GM04503 (cell line): ENCODE results near the gene IFNA7.
"Not testable (repeated sequence)": the region's sequence is repeated elsewhere in the genome, so short reads cannot be mapped to it uniquely, and the experiment has no call there.

Experiments
- DNase-seq: peaks from one replicate; pipeline ENCODE4 v3.0.0-alpha.2; 2012; ENCODE audit warnings: low read depth

IFNA7 gene

DNA sequence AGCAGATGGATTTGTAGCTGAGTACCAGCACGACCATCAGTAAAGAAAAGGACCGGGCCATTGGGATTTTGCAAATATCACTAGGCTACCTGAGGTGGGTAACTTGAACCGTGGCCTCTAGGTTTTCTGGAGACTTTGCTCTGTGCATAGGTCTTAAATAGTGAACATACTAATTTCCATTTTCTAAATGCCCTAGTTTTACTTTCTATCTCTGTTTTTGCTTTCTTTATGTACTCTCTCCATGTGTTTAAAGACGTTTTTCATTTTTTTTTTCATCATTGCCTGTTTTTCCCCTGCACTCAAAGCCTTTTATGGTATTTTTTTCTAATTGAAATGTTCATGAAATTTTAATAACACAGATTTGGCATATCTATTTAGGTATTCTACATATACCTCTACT lies at the start of gene IFNA7:
IFNA7 (minus strand) TSS at position 101 of the 400 bp plus-strand sequence; CDS start at position 61, 40 bp downstream.
- DNase-seq, result not testable (repeated sequence)

DNA sequence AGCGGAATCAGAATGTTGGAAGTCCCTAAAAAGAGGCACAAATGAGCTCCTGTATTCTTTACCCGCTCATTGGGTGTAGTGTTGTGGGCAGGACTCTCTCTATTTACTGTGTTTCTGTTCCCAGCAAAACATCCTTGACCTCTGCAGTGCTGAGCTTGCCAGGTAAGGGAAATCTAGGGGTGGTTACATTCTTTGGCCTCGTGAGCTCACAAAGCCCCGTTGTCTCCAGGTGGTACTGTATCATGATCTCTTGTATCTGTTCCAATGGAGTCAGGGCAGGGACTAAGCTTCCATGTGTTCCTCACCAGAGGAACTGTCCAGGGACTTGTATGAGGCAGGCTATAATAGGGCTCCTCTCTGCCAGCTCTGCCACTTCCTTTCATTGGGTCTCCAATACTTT lies 49.6 kb upstream of the IFNA7 start:
- no peak for DNase-seq

DNA sequence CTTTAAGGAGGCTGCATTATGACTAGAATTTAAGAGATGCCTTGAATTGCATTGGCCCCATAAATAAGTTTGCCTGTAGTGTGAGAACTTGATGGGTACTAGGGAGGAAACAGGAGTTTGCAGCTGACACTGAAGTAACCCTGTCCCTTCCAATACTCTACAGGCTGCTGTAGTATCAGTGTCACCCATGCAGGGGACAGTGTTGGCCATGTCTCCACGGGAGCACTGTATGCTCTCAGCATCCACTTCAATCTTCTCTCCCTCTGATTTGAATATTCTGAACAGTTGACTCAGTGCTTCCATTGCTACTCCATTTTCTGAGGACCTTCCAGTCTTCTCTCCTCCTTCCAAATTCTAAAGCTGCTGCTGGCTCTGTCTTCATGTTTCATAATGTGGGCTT lies 49.2 kb upstream of the IFNA7 start:
- DNase-seq, result no peak

DNA sequence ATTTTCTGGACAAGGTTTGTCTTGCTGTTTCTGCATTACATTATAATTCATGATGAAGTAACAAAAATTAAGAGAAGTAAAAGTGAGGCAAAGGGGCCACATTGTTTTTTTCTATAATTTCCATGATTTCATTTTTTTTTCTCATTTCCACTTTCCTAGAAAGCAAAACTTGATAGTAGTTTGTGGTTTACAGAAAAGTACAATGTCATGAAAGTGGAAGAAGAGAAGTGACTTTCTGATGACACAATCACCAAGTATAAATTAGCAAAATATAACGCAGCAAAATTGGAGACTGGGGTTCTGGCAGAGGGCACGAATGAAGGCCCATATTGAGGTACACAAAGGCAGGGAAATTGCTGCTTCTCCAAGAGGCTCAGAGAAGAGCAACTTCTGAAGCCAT lies 42.8 kb upstream of the IFNA7 start:
- no peak for DNase-seq

DNA sequence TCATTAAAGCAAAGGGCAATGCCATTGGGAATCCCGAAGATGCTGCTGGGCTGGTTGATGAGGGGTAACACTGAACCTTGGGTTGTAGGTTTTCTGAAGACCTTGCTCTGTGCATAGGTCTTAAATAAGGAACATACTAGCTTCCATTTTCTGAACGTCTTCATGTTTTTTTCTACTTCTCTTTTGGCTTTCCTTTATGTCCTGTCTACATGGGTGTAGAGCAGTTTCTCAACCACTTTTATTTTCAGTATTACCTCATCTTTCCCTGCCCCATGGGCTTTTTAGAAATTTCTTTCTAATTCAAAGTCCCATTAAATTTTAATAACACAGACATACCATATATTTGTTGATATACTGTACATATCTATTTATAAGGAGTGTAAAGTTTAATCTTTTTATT lies 37.9 kb upstream of the IFNA7 start, which contains the start of gene IFNA14:
IFNA14 (minus strand) TSS at position 95 of the 400 bp plus-strand sequence; CDS start at position 25, 70 bp downstream.
- no peak for DNase-seq

DNA sequence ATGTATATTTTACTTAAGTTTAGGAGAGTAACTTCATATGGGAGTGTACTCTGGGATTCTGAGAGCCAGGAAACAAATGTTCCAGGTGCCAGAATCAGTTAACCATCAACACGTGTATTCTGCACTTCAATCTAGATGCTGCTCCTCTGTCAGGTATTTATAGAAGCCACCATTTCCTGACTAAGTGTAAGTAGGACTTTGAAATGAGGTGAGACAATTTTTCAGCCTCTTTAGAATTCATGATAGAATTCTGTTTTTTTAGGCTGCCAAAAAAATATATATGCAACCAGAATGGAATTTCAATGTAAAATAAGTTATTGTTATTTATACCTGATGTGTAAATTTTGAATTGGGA lies 34.3 kb upstream of the IFNA7 start:
- not testable (repeated sequence) for DNase-seq

DNA sequence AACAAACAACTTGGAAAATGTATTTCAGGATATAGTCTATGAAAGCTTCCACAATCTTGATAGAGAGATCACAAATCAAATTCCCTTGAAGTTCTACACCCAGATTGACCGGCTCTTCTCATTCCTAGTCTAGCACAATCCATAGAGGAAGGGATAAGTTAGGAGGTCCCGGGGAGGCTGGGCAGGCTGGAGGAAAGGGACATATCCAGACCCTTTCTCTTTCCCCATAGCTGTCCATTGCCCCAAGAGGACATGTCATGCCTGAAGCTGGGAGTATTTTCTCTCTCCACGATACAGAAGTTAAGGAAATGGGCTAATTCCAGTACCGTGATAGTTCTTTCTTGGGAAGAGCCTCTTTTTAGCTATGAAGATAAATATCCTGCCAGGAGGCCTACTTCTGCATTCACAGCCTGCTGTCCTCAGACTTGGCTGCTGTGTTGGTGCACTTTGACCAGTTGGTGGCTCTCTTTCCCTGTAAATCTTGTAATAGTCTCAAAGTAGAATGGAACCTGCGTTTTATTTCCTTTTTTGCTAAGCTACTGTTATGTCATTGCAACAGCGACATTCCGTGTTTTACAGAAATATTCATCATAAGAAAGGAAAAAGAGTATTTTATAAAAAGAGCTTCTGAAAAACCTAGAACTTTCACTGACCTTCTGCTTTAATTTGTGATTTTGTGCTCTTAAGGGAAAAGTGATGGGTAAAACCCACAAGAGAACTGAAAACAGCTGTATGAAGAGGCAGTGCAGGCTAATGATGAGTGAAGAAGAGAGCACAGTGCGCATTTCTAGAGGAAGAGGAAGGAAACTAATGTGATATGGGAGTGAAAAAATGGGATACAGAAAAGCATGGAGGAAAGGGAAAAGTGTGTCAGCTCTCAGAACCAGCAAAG lies 33.7 kb upstream of the IFNA7 start:
- DNase-seq, result peak; percentile 1

DNA sequence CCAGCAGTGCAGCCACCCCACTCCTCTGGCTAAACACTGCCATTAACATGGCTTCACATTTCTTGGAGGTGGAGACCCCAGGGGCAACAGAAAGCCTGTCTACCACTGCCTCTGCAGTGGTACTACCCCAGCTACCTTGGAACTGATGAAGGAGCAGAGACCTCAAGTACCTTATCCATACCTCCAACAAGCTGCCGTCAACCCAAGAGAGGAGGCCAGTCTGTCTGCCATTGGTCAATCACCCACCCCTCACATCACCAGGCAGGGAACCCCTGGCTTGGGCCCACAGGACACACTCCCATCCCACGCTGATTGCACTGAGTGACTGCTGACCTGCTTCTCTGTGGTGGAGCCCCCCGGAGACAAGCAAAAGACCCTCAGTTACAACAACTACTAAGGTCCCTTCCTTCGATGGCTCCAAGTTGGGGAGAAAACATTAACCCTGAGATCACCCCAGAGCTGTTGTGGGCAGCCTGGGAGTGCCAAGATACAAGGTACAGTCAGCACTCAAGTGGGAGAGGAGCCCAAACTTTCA lies 32.2 kb upstream of the IFNA7 start:
- no peak for DNase-seq

DNA sequence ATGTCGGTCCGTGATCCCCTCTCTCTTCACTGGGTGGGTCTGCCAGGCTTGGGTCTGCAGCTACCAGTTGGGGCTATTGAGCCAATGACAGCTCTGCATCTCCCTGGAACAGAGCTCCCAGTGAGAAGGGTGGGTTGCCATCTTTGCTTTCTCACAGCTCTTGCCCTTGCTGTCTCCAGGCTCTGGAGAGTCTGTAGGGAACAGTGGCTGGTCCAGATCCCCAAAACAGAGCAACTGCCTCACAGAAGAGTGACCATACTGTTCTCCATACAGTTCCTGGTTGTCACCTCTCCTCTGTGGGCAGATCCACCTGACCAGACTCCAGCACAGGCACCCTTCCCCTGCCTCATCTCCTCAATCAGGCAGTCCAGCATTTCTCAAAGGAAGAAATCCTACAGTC lies 31.3 kb upstream of the IFNA7 start:
- DNase-seq, result no peak

DNA sequence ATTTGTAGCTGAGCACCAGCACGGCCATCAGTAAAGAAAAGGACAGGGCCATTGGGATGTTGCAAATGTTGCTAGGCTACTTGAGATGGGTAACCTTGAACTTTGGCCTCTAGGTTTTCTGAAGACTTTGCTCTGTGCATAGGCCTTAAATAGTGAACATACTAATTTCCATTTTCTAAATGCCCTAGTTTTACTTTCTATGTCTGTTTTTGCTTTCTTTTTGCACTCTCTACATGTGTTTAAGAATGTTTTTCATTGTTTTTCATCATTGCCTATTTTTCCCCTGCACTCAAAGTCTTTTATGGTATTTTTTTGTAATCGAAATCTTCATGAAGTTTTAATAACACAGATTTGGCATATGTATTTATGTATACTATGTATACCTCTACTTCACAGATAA lies 26.1 kb upstream of the IFNA7 start, which contains the start of gene IFNA17:
IFNA17 (minus strand) TSS at position 101 of the 400 bp plus-strand sequence; CDS start at position 52, 49 bp downstream.
- no peak for DNase-seq

DNA sequence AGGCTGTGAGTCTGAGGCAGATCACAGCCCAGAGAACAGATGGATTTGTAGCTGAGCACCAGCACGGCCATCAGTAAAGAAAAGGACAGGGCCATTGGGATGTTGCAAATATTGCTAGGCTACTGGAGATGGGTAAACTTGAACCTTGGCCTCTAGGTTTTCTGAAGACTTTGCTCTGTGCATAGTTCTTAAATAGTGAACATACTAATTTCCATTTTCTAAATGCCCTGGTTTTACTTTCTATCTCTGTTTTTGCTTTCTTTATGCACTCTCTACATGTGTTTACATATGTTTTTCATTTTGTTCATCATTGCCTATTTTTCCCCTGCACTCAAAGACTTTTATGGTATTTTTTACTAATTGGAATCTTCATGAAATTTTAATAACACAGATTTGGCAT lies 15.2 kb upstream of the IFNA7 start, which contains the start of gene IFNA16:
IFNA16 (minus strand) TSS at position 101 of the 400 bp plus-strand sequence; CDS start at position 95, 6 bp downstream.
- DNase-seq, result not testable (repeated sequence)

DNA sequence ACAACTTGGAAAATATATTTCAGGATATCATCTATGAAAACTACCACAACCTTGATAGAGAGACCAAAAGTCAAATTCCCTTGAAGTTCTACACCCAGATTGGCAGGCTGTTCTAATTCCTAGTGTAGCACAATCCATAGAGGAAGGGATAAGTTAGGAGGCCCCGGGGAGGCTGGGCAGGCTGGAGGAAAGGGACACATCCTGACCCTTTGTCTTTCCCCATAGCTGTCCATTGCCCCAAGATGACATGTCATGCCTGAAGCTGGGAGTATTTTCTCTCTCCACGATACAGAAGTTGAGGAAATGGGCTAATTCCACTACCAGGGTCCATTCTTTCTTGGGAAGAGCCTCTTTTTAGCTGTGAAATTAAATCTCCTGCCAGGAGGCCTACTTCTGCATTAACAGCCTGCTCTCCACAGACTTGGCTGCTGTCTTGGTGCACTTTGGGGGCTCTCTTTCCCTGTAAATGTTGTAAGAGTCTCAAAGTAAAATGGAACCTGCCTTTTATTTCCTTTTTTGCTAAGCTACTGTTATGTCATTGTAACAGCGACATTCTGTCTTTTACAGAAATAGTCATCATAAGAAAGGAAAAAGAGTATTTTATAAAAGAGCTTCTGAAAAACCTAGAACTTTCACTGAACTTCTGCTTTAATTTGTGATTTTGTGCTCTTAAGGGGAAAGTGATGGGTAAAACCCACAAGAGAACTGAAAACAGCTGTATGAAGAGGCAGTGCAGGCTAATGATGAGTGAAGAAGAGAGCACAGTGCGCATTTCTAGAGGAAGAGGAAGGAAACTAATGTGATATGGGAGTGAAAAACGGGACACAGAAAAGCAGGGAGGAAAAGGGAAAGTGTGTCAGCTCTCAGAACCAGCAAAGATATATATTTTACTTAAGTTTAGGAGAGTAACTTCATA lies 11.7 kb upstream of the IFNA7 start:
- DNase-seq, result not testable (repeated sequence)

DNA sequence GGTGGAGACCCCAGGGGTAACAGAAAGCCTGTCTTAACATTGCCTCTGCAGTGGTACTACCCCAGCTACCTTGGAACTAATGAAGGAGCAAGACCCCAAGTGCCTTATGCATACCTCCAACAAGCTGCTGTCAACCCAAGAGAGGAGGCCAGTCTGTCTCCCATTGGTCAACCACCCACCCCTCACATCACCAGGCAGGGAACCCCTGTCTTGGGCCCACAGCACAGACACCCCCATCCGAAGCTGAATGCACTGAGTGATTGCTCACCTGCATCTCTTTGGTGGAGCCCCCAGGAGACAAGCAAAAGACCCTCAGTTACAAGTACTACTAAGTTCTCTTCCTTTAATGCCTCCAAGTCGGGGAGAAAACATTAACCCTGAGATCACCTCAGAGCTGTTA lies 10.2 kb upstream of the IFNA7 start:
- DNase-seq, result not testable (repeated sequence)

DNA sequence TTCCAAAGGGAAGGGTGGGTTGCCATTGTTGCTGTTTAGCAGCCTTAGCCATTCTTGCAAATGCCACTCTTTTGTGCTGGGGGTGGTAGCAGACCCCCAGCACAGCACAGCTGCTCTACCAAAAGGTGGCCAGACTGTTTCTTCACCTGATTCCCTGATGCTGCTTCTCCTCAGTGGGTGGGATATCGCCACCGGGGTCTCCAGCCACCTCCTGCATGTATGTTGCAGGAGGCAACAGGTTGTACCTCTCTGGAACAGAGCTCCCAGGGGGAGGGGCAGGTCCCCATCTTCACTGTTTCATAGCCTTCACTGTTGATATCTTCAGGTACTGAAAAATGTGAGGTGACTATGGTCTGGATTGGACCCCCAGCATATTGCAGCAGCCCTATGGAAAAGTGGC lies 8.8 kb upstream of the IFNA7 start:
- not testable (repeated sequence) for DNase-seq

DNA sequence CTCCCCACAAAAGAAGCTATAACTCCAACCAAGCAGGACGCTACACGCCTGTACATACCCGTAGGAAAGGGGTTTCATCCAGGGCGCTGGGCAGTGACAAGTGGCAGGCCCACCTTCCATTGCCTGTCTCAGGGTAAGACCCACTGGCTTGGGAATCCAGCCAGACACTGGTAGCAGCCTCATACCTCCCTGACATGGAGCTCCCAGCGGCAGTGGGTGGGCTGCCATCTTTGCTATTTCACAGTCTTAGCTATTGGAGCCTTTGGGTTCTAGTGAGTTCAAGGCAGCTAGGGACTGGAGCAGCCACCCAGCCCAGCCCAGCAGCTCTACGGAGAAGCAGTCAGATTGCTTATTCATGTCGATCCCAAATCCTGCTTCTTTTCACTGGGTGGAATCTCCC lies 8.3 kb upstream of the IFNA7 start:
- DNase-seq, result no peak

DNA sequence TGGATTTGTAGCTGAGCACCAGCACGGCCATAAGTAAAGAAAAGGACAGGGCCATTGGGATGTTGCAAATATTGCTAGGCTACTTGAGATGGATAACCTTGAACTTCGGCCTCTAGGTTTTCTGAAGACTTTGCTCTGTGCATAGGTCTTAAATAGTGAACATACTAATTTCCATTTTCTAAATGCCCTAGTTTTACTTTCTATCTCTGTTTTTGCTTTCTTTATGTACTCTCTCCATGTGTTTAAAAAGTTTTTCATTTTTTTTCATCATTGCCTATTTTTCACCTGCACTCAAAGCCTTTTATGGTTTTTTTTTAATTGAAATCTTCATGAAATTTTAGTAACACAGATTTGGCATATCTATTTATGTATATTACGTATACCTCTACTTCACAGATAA lies 5.0 kb upstream of the IFNA7 start, which contains the start of gene IFNA10:
IFNA10 (minus strand) TSS at position 101 of the 400 bp plus-strand sequence; CDS start at position 55, 46 bp downstream.
- not testable (repeated sequence) for DNase-seq

DNA sequence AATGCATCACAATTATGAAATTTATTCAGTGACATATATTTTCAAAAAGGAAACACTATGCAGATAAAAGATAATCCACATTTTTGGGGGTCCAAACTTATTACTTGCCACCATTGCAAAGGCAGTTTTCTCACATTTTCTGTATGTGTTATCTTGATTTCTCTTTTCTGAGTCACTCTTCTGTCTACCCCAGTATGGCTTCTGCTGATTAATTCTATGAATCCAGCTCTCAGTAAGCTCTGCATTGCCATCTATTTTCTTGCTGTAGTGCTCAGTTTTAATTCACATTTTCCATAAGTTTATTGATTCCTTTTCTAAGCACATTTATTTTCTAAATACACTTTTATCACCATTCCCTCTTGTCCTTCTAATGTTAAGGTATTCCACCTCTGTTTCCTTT lies 3.2 kb upstream of the IFNA7 start:
- no peak for DNase-seq

DNA sequence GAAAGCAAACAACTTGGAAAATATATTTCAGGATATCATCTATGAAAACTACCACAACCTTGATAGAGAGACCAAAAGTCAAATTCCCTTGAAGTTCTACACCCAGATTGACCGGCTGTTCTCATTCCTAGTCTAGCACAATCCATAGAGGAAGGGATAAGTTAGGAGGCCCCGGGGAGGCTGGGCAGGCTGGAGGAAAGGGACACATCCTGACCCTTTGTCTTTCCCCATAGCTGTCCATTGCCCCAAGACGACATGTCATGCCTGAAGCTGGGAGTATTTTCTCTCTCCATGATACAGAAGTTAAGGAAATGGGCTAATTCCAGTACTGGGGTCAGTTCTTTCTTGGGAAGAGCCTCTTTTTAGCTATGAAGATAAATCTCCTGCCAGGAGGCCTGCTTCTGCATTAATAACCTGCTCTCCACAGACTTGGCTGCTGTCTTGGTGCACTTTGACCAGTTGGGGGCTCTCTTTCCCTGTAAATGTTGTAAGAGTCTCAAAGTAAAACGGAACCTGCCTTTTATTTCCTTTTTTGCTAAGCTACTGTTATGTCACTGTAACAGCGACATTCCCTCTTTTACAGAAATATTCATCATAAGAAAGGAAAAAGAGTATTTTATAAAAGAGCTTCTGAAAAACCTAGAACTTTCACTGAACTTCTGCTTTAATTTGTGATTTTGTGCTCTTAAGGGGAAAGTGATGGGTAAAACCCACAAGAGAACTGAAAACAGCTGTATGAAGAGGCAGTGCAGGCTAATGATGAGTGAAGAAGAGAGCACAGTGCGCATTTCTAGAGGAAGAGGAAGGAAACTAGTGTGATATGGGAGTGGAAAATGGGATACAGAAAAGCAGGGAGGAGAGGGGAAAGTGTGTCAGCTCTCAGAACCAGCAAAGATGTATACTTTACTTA lies 6.9 kb downstream of the IFNA7 start:
- DNase-seq, result not testable (repeated sequence)

DNA sequence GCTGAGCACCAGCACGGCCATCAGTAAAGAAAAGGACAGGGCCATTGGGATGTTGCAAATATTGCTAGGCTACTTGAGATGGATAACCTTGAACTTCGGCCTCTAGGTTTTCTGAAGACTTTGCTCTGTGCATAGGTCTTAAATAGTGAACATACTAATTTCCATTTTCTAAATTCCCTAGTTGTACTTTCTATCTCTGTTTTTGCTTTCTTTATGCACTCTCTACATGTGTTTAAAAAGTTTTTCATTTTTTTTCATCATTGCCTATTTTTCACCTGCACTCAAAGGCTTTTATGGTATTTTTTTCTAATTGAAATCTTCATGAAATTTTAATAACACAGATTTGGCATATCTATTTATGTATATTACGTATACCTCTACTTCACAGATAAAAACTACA lies 14.5 kb downstream of the IFNA7 start, which contains the start of gene IFNA4:
IFNA4 (minus strand) TSS at position 101 of the 400 bp plus-strand sequence; CDS start at position 45, 56 bp downstream.
- not testable (repeated sequence) for DNase-seq
